Measurements from ENCODE around the gene CCNI.
"Not testable (repeated sequence)": the region's sequence is repeated elsewhere in the genome, so short reads cannot be mapped to it uniquely, and the experiment has no call there.

The CCNI gene

GRCh38 chr4:77079281-77079680 is 3.5 kb upstream of the CCNI start:
- no peak for DNase-seq

GRCh38 chr4:77078401-77078800 is 2.6 kb upstream of the CCNI start:
- DNase-seq, result no peak

- DNase-seq, result no peak
Observed at GRCh38 chr4:77076889-77077635, 1.3 kb upstream of the CCNI start.

GRCh38 chr4:77074981-77075855 is 571 bp downstream of the CCNI start:
- no peak for DNase-seq

- DNase-seq, result no peak
Observed at GRCh38 chr4:77074381-77074831, 1.4 kb downstream of the CCNI start.

- no peak for DNase-seq
Observed at GRCh38 chr4:77073981-77074380, 1.8 kb downstream of the CCNI start.

- DNase-seq, result no peak
Observed at GRCh38 chr4:77073106-77073809, 2.5 kb downstream of the CCNI start.

- DNase-seq, result no peak
Observed at GRCh38 chr4:77072195-77072753, 3.5 kb downstream of the CCNI start.

- DNase-seq, result not testable (repeated sequence)
Observed at GRCh38 chr4:77069514-77069913, 6.3 kb downstream of the CCNI start.

- DNase-seq, result no peak
Observed at GRCh38 chr4:77065382-77065781, 10.4 kb downstream of the CCNI start.

- no peak for DNase-seq
Observed at GRCh38 chr4:77062856-77063255, 12.9 kb downstream of the CCNI start.

GRCh38 chr4:77052352-77052751 is 23.4 kb downstream of the CCNI start:
- DNase-seq, result no peak

GRCh38 chr4:77050962-77051361 is 24.8 kb downstream of the CCNI start:
- no peak for DNase-seq

GRCh38 chr4:77047037-77047436 is 28.8 kb downstream of the CCNI start:
- no peak for DNase-seq

GRCh38 chr4:77045490-77045889 is 30.3 kb downstream of the CCNI start:
- DNase-seq, result no peak

GRCh38 chr4:77044461-77045150 is 31.2 kb downstream of the CCNI start:
- no peak for DNase-seq

- no peak for DNase-seq
Observed at GRCh38 chr4:77043507-77044136, 32.2 kb downstream of the CCNI start.

GRCh38 chr4:77040854-77041725 is 34.7 kb downstream of the CCNI start:
- DNase-seq, result no peak

GRCh38 chr4:77040270-77040669 is 35.5 kb downstream of the CCNI start:
- no peak for DNase-seq

- DNase-seq, result no peak
Observed at GRCh38 chr4:77039796-77040195, 36.0 kb downstream of the CCNI start.

GRCh38 chr4:77037736-77038135 is 38.1 kb downstream of the CCNI start:
- DNase-seq, result no peak
